ENCODE measurements around the gene ART5.
"Not testable (repeated sequence)": the region's sequence is repeated elsewhere in the genome, so short reads cannot be mapped to it uniquely, and the experiment has no call there.

Gene ART5

DNA sequence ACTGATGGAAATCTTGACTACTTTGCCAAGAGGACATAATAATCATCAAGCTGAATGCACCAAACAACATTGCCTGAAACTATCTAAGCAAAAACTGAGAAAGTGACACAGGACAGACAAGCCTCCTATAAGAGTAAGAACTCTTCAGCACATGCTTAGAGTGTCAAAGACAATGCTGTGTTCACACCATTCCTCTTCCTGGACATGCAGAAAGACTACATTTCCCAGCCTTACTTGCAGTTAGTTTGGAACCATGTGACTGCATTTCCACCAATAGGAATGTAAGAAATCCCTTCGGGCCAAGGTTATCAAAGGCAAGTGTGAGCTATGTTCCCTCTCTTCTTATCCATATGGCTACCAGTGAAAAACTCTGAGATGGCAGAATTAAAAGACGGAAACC lies 51.6 kb downstream of the ART5 start:
- not testable (repeated sequence) for H3K4me3 ChIP-seq (ENCODE audit: low read depth, low read length); DNase-seq (ENCODE audit: low read depth)

DNA sequence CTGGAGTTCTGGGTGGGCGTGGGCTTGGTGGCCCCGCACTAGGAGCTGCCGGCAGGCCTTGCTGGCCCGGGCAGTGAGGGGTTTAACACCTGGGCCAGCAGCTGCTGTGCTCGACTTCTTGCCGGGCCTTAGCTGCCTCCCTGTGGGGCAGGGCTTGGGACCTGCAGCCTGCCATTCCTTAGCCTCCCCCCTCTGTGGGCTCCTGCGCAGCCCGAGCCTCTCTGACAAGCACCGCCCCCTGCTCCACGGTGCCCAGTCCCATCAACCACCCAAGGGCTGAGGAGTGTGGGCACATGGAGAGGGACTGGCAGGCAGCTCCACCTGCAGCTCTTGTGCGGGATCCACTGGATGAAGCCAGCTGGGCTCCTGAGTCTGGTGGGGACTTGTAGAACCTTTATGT lies 53.0 kb downstream of the ART5 start:
- H3K4me3 ChIP-seq (ENCODE audit: low read depth, low read length); DNase-seq (ENCODE audit: low read depth): not testable (repeated sequence)
